ENCODE results near the gene PRPF18.

Gene PRPF18

DNA sequence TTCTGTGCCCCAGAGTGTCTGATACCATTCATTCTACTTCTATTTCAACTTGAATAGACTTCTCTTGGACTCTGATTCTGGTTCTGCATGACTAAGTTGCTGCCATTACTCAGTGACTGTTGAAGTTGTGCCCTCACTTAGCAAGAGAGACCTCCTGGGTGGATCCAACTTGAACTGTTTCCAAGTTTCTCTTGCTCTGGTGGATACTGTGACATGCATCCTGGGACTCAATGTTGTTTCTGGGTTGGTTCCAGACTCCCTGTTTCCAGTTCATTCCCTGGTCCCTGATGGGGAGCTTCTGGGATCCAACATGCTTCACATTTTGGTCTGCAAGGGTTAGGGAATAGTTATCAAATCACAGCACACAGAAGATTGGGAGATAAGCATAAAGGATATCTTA is 26.2 kb upstream of the PRPF18 start:
- peak overlapping the region; percentile 84 to 97 (median 85) for H3K27ac Mint-ChIP-seq
- peaks cover 21% of the 10 kb centered on the region for H3K9me3 Mint-ChIP-seq
- H3K4me1 Mint-ChIP-seq, result peaks cover 12% of the 10 kb centered on the region
- H3K4me3 Mint-ChIP-seq, result no peak overlapping the region
- no peaks in the 10 kb centered on the region for H3K36me3 Mint-ChIP-seq (ENCODE audit: low read depth)
- H3K27me3 Mint-ChIP-seq (ENCODE audit: low read depth), result peaks cover 9% of the 10 kb centered on the region
- TF ChIP-seq, protein P1, sequence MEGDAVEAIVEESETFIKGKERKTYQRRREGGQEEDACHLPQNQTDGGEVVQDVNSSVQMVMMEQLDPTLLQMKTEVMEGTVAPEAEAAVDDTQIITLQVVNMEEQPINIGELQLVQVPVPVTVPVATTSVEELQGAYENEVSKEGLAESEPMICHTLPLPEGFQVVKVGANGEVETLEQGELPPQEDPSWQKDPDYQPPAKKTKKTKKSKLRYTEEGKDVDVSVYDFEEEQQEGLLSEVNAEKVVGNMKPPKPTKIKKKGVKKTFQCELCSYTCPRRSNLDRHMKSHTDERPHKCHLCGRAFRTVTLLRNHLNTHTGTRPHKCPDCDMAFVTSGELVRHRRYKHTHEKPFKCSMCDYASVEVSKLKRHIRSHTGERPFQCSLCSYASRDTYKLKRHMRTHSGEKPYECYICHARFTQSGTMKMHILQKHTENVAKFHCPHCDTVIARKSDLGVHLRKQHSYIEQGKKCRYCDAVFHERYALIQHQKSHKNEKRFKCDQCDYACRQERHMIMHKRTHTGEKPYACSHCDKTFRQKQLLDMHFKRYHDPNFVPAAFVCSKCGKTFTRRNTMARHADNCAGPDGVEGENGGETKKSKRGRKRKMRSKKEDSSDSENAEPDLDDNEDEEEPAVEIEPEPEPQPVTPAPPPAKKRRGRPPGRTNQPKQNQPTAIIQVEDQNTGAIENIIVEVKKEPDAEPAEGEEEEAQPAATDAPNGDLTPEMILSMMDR (IDR thresholded peaks at IDR 0.05; ENCODE audit: unreplicated experiment in 3 of 3), result no peak

DNA sequence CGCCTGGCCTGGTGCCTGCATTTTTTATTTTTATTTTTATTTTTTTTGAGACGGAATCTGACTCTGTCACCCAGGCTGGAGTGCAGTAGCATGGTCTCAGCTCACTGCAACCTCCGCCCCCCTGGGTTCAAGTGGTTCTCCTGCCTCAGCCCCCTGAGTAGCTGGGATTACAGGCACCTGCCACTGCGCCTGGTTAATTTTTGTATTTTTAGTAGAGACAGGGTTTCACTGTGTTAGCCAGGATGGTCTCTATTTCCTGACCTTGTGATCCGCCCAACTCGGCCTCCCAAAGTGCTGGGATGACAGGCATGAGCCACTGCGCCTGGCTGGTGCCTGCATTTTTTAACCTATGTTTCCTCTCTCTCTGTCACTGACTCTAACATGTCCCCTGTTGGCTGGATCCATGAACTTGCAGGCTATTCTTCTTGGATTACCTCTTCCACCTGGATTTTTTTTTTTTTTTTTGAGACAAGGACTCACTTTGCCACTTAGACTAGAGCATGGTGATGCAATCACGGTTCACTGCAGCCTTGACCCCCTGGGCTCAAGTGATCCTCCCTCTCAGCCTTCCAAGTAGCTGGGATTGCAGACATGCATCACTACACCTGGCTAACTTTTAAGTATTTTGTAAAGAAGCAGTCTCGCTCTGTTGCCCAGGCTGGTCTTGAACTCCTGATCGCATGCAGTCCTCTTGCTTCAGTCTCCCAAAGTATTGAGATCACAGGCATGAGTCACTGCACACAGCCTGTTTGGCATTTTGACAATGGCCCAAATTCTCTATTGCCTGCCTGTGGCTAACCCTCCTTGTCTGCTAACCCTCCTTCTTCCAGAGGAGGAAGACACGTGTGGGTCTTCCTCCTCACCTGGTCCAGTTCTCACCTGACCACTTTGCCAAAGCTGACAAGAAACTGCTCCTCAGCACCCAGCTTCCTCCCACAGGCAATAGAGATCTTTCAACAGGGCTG is 23.0 kb upstream of the PRPF18 start:
- peaks cover 14% of the 10 kb centered on the region for H3K9me3 Mint-ChIP-seq
- H3K4me1 Mint-ChIP-seq, result peaks cover 7% of the 10 kb centered on the region
- H3K27me3 Mint-ChIP-seq (ENCODE audit: low read depth), result peaks cover 14% of the 10 kb centered on the region
- TF ChIP-seq, protein P1 (IDR thresholded peaks at IDR 0.05; ENCODE audit: unreplicated experiment in 3 of 3), result no peak
- H3K4me3 Mint-ChIP-seq, result no peak overlapping the region
- no peaks in the 10 kb centered on the region for H3K36me3 Mint-ChIP-seq (ENCODE audit: low read depth)
- H3K27ac Mint-ChIP-seq, result no peak overlapping the region

DNA sequence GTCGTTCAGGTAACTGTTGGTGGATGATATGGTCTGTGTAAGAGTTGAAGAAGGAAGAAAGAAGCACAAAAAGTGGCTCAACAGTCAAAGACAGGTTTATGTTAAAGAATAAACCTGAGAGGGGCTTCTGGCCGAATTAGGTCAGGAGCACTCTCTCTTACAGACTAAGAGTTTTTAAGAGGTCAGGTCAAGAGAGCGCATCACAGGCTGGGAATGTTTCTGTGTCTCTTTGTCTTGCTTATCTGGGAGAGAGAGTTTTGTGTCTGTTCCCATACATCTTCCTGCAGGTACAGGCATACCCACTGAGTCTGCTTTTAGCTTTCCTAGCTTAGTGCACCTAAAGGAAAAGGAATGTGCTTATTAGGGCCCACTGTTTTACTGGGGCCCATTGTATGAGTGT is 22.2 kb upstream of the PRPF18 start:
- no peak overlapping the region for H3K4me3 Mint-ChIP-seq
- TF ChIP-seq, protein P1 (IDR thresholded peaks at IDR 0.05; ENCODE audit: unreplicated experiment in 3 of 3), result no peak

DNA sequence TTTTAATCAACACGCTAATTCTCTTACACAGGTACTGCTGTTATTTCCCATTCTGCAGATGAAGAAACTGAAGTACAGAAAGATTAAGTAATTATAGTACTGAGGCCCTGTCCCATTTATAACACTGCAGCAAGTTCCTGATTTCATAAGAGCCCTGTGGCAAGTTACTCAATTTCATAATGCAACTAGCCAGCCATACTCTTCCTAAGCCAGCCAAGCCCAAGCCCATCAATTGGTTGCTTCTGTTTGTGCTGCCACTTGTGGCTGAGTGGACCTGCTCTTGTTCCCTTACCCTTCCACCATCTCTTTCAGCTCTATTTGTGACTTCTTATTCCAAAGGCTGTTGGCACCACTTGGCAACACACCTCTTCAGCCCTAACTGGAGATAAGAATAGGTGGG is 19.7 kb upstream of the PRPF18 start:
- Mint-ChIP-seq H3K4me3 (no peak overlapping the region), H3K4me1 (no peaks in the 10 kb centered on the region), H3K36me3 (ENCODE audit: low read depth) (no peaks in the 10 kb centered on the region), H3K9me3 (peaks cover 17% of the 10 kb centered on the region), H3K27me3 (ENCODE audit: low read depth) (peaks cover 14% of the 10 kb centered on the region), H3K27ac (no peak overlapping the region)
- TF ChIP-seq, protein P1 (IDR thresholded peaks at IDR 0.05; ENCODE audit: unreplicated experiment in 3 of 3), result no peak

More for the DNA sequence above, 22.2 kb upstream of the PRPF18 start:
- peaks cover 14% of the 10 kb centered on the region for H3K27me3 Mint-ChIP-seq (ENCODE audit: low read depth)
- H3K4me1 Mint-ChIP-seq, result peaks cover 7% of the 10 kb centered on the region
- no peaks in the 10 kb centered on the region for H3K36me3 Mint-ChIP-seq (ENCODE audit: low read depth)
- H3K9me3 Mint-ChIP-seq, result peaks cover 17% of the 10 kb centered on the region
- no peak overlapping the region for H3K27ac Mint-ChIP-seq

DNA sequence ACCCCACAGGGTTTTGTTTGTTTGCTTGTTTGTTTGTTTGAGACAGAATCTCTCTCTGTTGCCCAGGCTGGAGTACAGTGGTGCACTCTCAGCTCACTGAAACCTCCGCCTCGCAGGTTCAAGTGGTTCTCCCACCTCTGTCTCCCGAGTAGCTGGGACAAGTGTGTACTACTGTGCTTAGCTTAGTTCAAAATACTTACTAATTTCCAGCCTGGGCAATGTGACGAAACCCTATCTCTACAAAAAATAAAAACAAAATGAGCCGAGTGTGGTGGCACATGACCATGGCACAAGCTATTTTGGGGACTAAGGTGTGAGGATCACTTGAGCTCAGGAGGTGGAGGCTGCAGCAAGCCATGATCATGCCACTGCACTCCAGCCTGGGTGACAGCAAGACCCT is 15.2 kb upstream of the PRPF18 start:
- peaks cover 9% of the 10 kb centered on the region for H3K27me3 Mint-ChIP-seq (ENCODE audit: low read depth)
- H3K4me1 Mint-ChIP-seq, result no peaks in the 10 kb centered on the region
- TF ChIP-seq, protein P1 (IDR thresholded peaks at IDR 0.05; ENCODE audit: unreplicated experiment in 3 of 3), result no peak
- H3K36me3 Mint-ChIP-seq (ENCODE audit: low read depth), result no peaks in the 10 kb centered on the region
- no peak overlapping the region for H3K4me3 Mint-ChIP-seq
- H3K9me3 Mint-ChIP-seq, result peaks cover 7% of the 10 kb centered on the region
- H3K27ac Mint-ChIP-seq, result no peak overlapping the region

DNA sequence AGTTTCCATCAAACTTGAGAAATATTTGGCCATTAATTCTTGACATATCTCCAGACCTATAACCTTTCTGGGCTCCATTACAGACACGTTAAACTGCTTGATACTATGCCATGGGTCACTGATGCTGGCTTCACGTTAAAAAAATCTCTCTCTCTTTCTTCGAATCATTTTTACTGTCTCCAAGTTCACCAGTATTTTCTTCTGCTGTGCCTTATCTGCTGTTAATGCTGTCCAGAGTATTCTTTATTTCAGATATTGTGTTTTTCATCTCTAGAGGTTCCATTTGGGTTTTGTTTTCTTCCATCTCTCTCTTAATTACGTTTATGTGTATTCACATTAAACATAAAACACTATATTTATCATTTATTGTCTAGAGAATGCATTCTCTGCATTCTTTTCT is 12.8 kb upstream of the PRPF18 start:
- H3K9me3 Mint-ChIP-seq, result peaks cover 7% of the 10 kb centered on the region
- no peaks in the 10 kb centered on the region for H3K36me3 Mint-ChIP-seq (ENCODE audit: low read depth)
- no peaks in the 10 kb centered on the region for H3K4me1 Mint-ChIP-seq
- peaks cover 9% of the 10 kb centered on the region for H3K27me3 Mint-ChIP-seq (ENCODE audit: low read depth)
- TF ChIP-seq, protein P1 (IDR thresholded peaks at IDR 0.05; ENCODE audit: unreplicated experiment in 3 of 3), result no peak
- H3K4me3 Mint-ChIP-seq, result no peak overlapping the region
- no peak overlapping the region for H3K27ac Mint-ChIP-seq
